GM21737 (cell line): ENCODE measurements around the gene PRG2.
"Not testable (repeated sequence)": the region's sequence is repeated elsewhere in the genome, so short reads cannot be mapped to it uniquely, and the experiment has no call there.

ENCODE experiments used
- ATAC-seq: cut with Tn5 transposase; IDR thresholded peaks from one replicate; pipeline ENCODE4 v1.9.1; 2021; ENCODE audit warnings: mild to moderate bottlenecking, moderate library complexity; ENCODE audit not compliant: unreplicated experiment

The PRG2 gene

DNA sequence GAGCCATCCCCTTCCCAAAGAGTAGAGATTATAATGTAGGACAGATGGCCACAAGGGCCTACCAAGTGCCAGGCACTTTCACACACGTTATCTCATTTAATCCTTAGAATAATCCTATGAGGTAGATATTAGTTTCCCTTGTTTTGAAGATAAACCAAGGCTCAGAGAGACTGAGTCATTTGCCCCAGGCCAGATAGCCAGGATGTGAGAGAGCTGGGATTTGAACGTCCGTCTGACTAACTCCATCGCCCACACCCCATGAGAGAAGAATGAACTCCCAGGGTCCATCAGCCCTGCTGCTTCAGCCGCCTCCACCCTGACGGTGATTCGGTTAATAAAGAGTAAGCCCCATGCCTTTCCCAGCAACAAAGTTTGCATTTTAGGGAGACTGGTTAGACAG lies 20.2 kb downstream of the PRG2 start:
- no peak for ATAC-seq

DNA sequence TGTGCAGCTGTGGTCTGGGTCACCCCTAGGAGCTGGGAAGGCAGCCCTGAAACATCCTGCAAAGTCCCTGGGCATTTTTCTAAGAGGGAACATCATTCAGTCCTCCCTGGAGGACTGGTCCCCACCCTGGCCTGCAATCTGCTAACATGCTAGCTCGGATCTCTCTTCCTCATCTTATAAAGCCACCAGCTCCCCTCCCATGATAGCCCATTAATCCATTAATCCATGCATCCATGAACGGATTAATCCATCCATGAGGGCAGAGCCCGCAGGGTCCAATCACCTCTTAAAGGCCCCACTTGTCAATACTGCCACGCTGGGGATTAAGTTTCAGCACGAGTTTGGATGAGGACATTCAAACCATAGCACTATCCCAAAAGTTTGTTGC lies 21.6 kb downstream of the PRG2 start:
- no peak for ATAC-seq

DNA sequence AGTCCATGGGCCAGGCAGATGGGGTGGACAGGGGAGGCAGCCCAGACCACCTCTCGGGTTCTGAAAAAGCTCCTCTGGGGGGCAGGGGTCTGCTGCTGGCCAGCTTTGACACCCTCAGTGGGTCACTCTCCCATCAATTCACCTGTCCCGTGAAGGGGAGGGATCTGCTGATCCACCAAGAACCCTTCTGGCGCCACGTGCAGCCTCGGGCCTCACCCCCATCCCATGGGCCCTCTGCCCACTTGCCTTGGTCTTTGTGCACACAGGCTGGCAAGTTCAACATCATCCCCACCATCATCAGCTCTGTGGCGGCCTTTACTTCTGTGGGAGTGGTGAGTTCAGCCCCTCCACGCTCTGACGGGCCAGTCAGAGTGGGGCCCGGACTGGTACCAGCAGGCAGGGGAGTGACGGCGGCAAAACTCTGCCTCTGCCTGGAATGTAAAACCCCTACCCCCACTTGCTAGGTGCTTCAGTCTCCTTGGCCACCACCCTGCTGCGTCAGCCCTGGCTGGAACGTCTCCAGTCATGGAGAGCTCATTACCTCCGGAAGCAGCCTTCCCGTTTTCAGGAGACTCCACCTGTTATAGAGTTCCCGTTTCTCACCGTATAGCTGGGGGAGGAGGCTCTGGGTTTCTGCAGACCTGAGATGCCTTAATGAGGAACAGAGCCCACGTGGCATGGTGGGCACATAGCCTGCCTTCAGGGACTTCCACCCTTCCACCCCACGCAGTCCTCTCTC lies 22.2 kb downstream of the PRG2 start:
- no peak for ATAC-seq

DNA sequence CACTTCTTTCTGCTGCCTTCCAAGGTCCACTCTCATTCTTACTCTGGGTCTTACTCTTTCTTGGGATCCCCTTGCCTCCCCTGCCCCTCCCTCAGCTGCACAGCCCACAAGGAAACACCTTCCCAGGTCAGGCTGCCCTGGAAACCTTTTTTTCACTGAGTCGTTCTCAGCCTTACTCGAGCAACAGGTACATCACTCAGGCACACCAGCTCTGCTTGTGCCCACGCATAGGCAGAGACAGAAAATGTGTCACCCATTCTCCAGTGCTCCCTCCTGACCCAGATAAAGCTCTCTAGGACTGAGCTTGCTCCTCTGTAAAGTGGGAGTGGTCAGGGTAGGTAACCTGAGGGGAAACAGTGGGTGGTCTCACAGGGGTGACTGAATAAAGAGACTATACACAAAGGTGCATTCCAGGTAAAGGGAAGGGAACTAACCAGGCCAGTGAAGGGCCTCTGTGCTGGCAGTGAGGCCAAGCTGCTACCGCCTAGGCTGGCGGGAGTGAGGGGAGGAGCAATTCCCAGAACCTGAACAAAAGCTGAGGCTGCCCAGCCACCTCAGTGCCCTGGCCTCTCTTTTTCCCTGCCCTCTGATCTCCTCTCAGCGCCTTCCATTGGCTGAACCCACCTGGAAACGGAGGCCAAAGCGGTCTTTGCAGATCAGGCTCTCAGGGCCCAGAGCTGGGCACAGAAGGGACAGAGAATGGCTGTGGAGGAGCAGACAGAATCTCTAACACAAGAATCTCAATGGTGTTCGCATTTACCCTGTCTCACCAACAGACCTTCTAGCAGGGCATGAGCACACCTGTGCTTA lies 25.4 kb downstream of the PRG2 start:
- no peak for ATAC-seq

DNA sequence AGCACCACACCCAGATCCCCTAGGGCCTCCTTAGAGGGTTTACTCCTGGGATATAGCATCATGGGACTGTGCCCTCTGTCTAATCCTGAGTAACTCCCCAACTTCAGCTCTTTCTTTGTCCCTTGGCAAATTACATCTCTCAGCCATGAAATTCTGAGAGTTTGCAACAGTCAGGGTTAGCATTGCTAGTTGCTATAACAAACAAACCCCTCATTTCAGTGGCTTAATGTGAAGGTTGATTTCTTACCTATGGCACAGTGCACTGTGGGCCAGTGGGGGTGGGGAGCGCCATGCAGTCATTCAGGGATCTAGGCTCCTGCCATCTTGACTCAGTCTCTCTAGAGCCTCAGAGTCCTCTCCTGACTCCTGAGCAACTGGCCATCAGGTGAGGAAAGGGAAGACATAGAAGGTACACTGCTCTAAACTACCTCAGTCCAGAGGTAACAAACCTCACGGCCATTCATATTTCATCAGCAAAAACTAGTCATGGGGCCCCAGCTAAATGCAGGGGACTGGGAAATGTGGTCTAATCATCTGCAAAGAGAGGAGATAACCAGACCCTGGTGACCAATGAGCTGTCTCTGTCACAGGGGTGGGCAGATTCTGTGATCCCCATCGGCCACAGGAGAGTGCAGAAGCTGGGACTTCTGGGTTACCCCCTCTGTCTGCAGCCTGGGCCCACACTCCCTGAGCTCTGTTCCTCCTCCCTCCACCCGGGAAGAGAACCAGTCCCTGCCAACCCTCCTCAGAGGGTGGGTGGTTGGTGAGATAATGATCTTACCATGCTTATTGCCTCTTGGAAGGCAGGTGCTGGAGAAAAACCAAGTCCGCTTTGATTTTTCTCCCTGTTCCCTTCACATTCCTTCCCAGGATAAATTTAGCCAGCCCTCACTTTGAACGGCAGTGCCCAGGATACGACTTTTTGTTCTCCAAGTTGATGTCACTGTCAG lies 27.0 kb downstream of the PRG2 start:
- no peak for ATAC-seq

DNA sequence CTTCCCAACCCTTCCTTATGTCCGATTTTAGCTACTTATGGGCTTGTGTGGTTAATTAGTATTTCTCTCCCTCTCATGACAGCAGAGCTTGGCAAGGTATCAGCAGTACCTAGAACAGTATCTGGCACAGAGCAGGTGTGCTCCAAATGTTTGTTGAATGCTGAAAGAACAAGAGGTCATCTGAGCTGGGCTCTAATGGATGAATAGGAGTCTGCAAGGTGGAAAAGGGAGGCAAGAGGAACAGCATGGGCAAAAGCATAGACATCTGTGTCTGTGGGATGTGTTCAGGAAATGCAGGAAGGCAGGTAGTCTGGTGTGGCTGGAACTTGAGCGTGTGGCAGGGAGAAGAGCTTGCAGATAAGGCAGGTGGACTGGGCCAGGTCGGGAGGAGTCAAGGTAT lies 28.5 kb downstream of the PRG2 start:
- no peak for ATAC-seq

DNA sequence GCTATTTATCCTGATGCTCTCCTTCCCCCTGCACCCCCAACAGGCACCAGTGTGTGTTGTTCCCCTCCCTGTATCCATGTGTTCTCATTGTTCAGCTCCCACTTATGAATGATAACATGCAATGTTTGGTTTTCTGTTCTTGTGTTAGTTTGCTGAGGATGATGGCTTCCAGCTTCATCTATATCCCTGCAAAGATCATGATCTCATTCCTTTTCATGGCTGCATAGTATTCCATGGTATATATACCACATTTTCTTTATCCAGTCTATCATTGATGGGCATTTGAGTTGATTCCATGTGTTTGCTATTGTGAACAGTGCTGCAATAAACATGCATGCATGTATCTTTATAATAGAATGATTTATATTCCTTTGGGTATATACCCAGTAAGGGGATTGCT lies 29.0 kb downstream of the PRG2 start:
- not testable (repeated sequence) for ATAC-seq

DNA sequence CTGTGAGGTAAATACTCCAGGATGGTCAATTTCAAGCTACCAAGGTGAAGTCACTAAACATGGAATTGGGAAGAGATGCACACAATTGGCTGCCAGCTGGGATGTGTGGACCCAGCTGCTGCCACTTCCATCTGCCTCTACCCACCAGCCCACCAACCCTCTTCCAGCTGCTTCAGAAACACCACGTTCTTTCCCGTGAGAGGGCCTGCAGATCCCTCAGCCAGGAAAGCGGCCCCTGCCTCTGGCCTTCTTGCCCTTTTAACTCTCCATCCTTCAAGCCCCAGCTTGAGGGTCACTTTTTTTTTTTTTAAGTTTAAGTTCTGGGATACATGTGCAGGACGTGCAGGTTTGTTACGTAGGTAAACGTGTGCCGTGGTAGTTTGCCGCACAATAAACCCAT lies 29.5 kb downstream of the PRG2 start:
- ATAC-seq: no peak

DNA sequence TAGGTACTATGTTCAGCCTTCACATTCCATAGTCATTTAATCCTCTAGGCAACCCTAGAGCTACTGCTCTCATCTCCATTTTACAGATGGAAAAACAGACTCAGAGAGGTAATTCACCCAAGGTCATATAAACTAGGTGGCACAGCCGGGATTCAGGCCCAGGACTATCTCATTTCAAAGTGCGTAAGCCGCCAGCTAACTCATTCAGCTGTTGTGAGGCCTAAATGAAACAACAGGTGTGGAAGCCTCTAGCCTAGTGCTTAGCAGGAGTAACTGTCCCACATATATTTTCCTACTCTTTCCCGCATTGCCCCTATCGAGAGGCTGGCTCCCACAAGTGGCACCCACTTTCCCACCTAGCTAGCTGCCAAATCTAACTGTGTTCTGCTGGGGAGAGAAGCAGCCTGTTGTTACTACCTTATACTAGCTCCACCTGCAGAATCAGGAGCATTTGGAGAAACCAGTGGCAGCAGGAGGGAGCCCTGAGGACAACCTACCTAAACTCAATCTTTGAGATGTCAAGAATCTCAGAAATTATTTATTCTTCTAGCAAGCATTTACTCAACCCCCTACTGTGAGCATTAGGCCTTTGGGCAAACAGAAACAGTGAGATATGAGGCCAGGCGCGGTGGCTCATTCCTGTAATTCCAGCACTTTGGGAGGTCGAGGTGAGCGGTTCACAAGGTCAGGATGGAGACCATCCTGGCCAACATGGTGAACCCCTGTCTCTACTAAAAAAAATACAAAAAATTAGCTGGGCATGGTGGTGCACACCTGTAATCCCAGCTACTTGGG lies 30.4 kb downstream of the PRG2 start:
- no peak for ATAC-seq

DNA sequence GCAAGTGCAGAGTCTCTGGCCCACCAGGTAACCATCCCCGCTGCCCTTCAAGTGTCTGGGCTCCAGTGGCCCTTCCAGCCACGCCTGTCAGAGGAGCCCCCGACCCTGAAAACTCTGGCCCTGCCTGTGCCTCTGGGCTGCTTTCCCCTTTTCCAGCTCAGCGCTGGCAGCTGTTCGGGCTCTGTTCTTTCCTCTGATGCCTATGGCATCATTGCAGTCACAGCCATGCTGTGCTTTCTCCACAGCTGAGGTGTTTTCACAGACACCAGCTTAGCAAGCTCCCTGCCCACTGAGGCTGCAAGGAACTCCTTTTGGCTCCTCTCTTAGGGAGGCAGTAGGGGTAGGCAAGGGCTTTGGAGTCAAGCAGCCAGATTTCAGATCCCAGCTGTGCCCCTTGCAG lies 31.1 kb downstream of the PRG2 start:
- no peak for ATAC-seq

DNA sequence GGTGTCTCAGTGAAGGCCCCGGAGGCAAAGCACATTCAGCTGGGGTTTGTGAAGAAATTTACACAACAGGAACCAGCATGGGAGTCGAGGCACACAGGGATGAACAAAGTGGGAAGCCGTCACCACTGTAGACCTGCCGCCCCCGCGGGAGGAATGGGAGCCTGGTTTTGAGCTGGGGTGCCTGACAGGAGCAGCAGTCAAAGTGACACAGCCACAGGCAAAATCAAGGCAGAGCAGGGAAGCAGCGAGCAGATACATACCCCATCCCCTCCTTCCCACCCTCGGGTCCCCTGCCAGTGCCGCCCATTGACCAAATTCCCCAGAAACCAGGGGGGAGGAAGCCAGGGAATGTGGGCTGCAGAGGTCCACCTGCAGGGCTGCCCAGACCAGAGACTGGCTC lies 31.5 kb downstream of the PRG2 start:
- ATAC-seq: no peak

DNA sequence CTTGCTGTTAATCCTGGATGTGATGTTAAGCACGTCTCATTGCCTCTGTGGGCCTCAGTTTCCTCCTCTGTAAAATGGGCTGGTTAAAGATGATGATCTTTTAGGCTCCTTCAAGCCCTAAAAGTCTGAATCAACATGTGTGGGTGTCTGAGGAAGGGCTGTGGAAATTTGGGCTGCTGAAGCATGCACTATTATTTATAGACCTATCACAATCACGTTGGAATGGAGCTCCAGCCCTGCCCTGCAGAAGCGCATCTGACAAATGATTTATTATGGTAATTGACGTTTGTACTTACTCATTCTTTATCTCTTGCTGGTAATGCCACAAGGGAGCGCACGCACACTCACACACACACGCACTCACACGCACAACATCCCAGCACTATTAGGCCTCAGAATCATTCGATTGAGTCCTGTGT lies 31.9 kb downstream of the PRG2 start:
- ATAC-seq: no peak

DNA sequence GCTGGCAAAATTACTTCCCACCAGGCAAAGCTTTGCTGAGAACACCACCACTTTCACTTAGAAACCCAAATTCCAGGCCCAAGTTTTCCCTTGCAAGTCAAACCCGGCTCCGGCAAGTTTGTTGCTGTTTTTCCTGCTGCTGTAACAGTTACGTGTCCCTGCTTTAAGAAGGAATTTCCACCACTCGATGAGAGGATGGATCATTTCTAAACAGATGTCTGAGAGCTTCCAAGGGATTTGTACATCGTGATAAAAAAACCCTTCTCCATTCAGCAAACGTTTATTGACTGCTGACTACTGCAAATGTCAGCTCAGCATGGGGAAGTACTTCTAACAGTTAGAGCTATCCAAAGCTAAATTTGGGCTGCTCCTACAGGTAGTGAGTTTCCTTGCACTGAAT lies 32.6 kb downstream of the PRG2 start:
- ATAC-seq: no peak

DNA sequence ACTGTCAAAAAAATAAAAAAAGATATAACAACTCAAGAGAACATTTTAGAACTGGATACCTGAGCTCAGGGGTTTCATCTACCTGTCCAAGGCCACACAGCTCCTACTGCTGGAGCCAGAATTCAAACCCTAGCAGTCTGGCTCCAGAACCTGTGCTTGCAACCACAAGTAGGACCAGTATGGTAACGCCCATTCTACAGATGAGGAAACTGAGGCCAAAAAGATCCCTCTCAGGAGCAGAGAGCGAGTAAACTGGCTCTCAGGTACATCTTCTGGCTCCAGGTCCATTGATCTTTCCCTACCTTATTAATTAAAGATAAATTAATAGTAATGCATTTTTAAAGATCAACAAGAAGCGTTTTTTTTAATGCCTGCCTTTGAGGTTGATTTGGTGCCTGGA lies 33.1 kb downstream of the PRG2 start:
- no peak for ATAC-seq

DNA sequence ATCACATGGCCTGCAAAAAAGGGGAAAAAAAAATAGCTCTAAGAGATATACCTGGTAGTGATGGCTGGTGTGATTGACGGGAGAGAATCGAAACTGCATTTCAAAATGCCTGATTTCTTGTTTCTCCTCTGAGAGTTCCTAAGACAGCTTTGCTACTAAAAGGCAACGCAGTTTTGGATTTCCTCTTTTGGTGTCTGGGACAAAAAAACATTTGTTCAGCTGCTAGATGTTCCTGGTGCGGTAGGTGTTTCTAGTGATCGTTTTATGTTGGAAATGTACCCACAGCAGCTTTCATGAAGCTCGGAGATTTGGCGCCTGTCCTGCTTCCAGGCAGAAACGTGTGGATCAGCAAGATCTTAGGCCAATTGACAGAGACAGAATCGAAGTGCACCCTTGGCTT lies 34.2 kb downstream of the PRG2 start:
- ATAC-seq: no peak

DNA sequence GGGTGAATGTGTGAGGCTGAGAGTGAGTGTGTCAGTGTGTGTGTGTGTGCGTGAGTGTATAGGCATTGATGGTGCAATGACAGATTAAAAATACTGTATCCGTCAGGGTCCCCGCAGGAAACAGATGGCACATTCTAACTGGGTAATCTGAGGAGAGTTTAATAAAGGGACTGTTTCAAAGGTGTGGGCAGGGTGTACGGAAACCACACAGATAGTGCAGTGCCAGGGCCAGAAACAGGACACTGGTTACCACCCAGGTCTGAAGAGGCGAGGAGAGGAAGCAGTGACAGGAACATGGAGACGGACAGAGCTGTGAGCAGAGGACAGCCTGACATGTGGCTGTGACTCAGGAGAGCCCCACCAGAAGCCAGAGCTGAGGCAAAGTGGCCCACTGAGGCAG lies 35.8 kb downstream of the PRG2 start:
- no peak for ATAC-seq

DNA sequence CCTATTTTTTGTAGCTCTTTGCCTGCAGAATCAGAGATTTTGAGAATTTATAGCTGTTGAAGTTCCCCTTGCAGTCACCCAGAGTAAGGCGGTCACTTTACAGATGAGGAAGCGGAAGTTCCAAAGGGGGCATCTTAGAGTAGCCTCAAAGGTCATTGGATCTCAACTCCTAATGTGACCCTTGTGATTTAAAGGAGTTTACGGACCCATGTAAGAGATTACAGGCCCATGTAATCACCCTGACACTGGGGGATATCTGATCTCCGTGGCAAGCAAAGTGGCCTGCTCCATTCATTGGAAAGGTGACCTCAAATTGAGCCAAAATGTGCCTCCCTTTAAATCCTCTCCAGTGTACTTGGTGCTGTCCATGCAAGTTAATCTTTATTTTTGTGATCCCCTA lies 36.6 kb downstream of the PRG2 start:
- no peak for ATAC-seq

DNA sequence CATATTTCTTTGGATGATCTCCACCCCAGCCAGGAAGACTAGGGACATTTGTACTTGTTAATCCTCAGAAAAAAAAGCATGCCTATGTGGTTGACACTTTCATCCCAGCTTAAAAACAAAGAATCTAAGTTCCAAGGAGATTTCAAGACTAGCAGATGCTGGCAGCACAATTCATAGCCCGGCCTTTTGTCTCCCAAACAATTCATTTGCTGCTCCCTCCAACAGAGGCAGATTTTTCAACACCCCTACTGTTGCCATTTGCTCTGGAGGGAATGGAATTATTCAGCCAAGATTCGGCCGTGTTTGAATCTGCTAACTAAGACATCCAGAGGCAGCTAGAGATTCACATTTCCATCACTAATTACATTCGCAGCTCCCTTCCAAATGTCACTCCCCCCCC lies 37.0 kb downstream of the PRG2 start:
- no peak for ATAC-seq

DNA sequence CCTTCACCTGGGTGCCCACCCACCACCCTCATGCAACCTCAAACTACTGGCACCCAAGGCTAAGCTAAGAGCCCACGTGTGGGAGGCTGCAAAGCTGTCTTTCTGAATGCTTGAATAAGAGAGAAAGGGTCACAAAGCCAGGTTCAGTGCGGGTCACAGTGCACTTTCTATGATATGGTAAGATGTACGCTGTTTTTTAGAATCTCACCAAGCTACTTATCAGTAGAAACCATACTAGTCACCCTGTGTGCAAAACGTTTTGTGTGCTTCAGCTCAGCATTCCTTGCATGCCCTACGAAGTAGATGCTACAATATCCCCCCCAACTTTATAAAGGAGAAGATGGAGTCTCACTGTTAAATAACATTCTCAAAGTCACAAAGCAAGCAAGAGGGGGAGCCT lies 37.4 kb downstream of the PRG2 start:
- ATAC-seq: no peak

DNA sequence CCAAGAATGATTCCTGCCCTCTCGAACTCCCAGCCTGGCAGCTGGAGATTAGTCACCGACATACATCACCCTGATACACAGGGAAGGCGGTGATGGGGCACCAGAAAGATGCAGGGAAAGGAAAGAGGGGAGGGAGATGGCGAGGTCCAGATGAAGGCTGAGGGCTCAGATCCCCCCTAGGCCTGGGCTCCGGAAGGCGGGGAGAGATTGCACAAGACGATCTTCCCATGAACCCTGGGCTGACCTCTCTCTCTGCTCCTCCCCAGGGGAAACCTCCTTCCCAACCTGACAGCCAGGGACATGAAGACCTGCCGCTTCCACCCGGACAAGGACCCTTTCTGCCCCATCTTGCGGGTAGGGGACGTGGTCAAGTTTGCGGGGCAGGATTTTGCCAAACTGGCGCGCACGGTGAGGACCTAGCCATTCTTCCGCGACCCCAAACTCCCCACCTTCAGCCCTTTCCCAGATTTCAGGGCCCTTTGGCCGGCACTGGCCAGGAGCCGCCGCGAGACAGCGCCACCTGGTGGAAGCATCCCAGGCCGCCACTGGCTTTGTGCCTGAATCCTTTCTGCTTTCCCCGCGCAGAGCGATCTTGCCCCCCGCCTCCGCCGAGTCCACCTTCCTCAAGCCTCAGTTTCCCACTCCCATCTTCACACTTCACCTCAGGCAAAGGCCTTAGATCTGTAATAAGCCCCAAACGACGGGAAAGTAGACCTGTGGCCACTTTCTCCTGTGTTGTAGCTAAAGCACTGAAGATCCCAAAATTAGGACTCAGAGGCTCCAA lies 40.8 kb downstream of the PRG2 start:
- no peak for ATAC-seq
